ENCODE data around the gene MACROD1. TPM values are rescaled to one million over a fixed set of nuclear protein-coding genes. Genes with fewer than 3 reads are reported as not detected.

Gene MACROD1
- total and polyA plus RNA-seq, 2 donors (not counting 1 experiment from before 2014, with no cell fraction given): 2.7 to 8.6 TPM

DNA sequence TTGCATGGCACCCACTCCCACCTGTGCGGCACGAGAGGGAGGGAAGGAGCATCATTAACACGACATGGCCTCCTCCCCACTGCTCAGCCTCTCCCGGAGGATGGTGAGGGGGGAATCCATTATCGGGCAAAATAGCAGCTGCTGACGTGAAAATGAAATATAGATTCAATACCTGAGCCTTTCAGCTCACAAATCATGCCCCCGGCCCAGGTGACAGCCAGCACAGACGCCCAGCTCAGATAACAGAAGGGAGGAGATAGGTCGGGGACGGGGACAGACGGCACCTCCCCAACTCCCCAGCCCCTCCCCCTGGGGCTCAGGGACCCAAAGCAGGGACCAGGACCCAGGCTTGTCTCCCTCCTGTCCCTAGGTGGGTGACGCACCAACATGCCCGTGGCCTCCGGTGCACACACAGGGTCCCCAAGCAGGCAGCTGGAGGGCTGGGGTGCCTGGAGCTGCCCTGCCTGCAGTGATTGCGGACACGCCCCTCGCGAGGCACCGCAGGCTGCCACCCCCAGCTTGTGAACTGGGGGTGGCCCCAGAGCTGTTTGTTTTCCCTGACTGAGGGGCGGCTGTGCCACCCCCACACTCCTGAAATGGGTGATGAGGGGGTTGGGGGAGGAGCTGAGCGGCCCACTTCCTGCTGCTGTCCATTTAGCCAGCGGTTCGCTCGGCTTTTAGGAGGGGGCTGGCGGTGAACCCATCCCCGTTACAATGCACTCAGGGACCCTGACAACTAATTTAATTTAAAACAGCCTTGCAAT lies 98.5 kb downstream of the MACROD1 start:
- no peak for ATAC-seq (ENCODE audit: low read depth)
- ChIA-PET POLR2A (interaction anchor here (0.5 kb wide), 1 partner anchor 207 kb away, joined by 4 read pairs; no protein-coding TSS in a partner anchor), CTCF (no interaction called here)
- Histone ChIP-seq H3K36me3 (replicated peaks in 1 of 2; ENCODE audit: control extremely low read depth in 1 of 2, control insufficient read depth in 1 of 2, extremely low read depth in 1 of 2, insufficient read depth in 2 of 2, low read length in 1 of 2) (no peaks in the 10 kb centered on the region), H3K9me3 (ENCODE audit: control extremely low read depth in 1 of 3, control insufficient read depth in 2 of 3, insufficient read depth in 1 of 3, low read length in 2 of 3) (no peaks in the 10 kb centered on the region), H3K4me3 (ENCODE audit: control extremely low read depth in 1 of 5, extremely low read depth in 1 of 5, insufficient read depth in 1 of 5, low read depth in 2 of 5, low read length in 4 of 5) (no peak overlapping the region), H3K79me2 (ENCODE audit: control insufficient read depth, insufficient read depth, low read length) (no peaks in the 10 kb centered on the region), H2AFZ (ENCODE audit: insufficient read depth, low read depth, low read length, poor library complexity, severe bottlenecking) (no peak overlapping the region), H3K27me3 (replicated peaks in 1 of 4; ENCODE audit: control extremely low read depth in 1 of 4, control insufficient read depth in 3 of 4, insufficient read depth in 4 of 4, low read length in 3 of 4) (peaks cover 0 to 1% (median under 1%) of the 10 kb centered on the region in 4 experiments), H4K20me1 (ENCODE audit: control insufficient read depth, insufficient read depth, low read length, poor library complexity, severe bottlenecking) (no peaks in the 10 kb centered on the region), H3K9ac (ENCODE audit: low read length) (no peak overlapping the region), H3K27ac (ENCODE audit: low read length in 2 of 2) (no peak overlapping the region), H3K4me2 (replicated peaks; ENCODE audit: low read depth, low read length, poor library complexity, severe bottlenecking) (no peak overlapping the region), H3K4me1 (ENCODE audit: control insufficient read depth in 2 of 2, insufficient read depth in 2 of 2, low read length in 2 of 2) (no peaks in the 10 kb centered on the region)
- Mint-ChIP-seq H3K4me1 (no peaks in the 10 kb centered on the region), H3K9me3 (ENCODE audit: insufficient read depth) (no peaks in the 10 kb centered on the region), H3K4me3 (no peak overlapping the region), H3K27ac (no peak overlapping the region), H3K27me3 (peaks cover 8% of the 10 kb centered on the region)
- intact Hi-C loops (cut with micrococcal nuclease): no loop called here
- 68% methylated on average over 15 of the region's 26 CpGs for WGBS (ENCODE audit: insufficient coverage)
- no peak for DNase-seq
- TF ChIP-seq EZH2 (IDR thresholded peaks at IDR 0.05; ENCODE audit: borderline replicate concordance, insufficient read depth, low read depth, low read length, poor library complexity, severe bottlenecking): no peak
- TF ChIP-seq, protein P1, sequence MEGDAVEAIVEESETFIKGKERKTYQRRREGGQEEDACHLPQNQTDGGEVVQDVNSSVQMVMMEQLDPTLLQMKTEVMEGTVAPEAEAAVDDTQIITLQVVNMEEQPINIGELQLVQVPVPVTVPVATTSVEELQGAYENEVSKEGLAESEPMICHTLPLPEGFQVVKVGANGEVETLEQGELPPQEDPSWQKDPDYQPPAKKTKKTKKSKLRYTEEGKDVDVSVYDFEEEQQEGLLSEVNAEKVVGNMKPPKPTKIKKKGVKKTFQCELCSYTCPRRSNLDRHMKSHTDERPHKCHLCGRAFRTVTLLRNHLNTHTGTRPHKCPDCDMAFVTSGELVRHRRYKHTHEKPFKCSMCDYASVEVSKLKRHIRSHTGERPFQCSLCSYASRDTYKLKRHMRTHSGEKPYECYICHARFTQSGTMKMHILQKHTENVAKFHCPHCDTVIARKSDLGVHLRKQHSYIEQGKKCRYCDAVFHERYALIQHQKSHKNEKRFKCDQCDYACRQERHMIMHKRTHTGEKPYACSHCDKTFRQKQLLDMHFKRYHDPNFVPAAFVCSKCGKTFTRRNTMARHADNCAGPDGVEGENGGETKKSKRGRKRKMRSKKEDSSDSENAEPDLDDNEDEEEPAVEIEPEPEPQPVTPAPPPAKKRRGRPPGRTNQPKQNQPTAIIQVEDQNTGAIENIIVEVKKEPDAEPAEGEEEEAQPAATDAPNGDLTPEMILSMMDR (IDR thresholded peaks at IDR 0.05): no peak

GRCh38 chr11:64065712-64066111 lies 100.2 kb downstream of the MACROD1 start:
- DNase-seq: no peak

More at GRCh38 chr11:64065712-64066111, 100.2 kb downstream of the MACROD1 start:
- WGBS (ENCODE audit: insufficient coverage): no CpG with 5 or more reads among the region's 10 CpGs
- Histone ChIP-seq H2AFZ (ENCODE audit: insufficient read depth, low read depth, low read length, poor library complexity, severe bottlenecking) (no peak overlapping the region), H3K9me3 (ENCODE audit: control extremely low read depth in 1 of 3, control insufficient read depth in 2 of 3, insufficient read depth in 1 of 3, low read length in 2 of 3) (no peaks in the 10 kb centered on the region), H3K4me3 (ENCODE audit: control extremely low read depth in 1 of 5, extremely low read depth in 1 of 5, insufficient read depth in 1 of 5, low read depth in 2 of 5, low read length in 4 of 5) (no peak overlapping the region), H4K20me1 (ENCODE audit: control insufficient read depth, insufficient read depth, low read length, poor library complexity, severe bottlenecking) (no peaks in the 10 kb centered on the region), H3K9ac (ENCODE audit: low read length) (no peak overlapping the region), H3K27me3 (replicated peaks in 1 of 4; ENCODE audit: control extremely low read depth in 1 of 4, control insufficient read depth in 3 of 4, insufficient read depth in 4 of 4, low read length in 3 of 4) (peaks cover 0 to 14% (median 7%) of the 10 kb centered on the region in 4 experiments), H3K79me2 (ENCODE audit: control insufficient read depth, insufficient read depth, low read length) (no peaks in the 10 kb centered on the region), H3K27ac (ENCODE audit: low read length in 2 of 2) (no peak overlapping the region), H3K4me1 (ENCODE audit: control insufficient read depth in 2 of 2, insufficient read depth in 2 of 2, low read length in 2 of 2) (peaks cover 6 to 7% of the 10 kb centered on the region in 2 donors), H3K36me3 (replicated peaks in 1 of 2; ENCODE audit: control extremely low read depth in 1 of 2, control insufficient read depth in 1 of 2, extremely low read depth in 1 of 2, insufficient read depth in 2 of 2, low read length in 1 of 2) (no peaks in the 10 kb centered on the region), H3K4me2 (replicated peaks; ENCODE audit: low read depth, low read length, poor library complexity, severe bottlenecking) (no peak overlapping the region)
- Mint-ChIP-seq H3K4me1 (peaks cover 9% of the 10 kb centered on the region), H3K27me3 (peaks cover 16% of the 10 kb centered on the region), H3K9me3 (ENCODE audit: insufficient read depth) (no peaks in the 10 kb centered on the region), H3K4me3 (no peak overlapping the region), H3K27ac (no peak overlapping the region)
- POLR2A ChIA-PET: no interaction called here
- ATAC-seq (ENCODE audit: low read depth): no peak
- CTCF ChIA-PET: no interaction called here
- TF ChIP-seq, protein P1 (IDR thresholded peaks at IDR 0.05): no peak
- TF ChIP-seq EZH2 (IDR thresholded peaks at IDR 0.05; ENCODE audit: borderline replicate concordance, insufficient read depth, low read depth, low read length, poor library complexity, severe bottlenecking): no peak
- intact Hi-C loops (cut with micrococcal nuclease): no loop called here

Data from B cell (primary cell).